Panc1 (cell line): ENCODE measurements around the gene IFNLR1.

Experiments used
- POLR2AphosphoS5 ChIP-seq: IDR thresholded peaks from 2 replicates; pipeline ENCODE4 v1.6.1; 2012; ENCODE audit warnings: mild to moderate bottlenecking, low read depth, low read length, moderate library complexity
- SIN3A ChIP-seq: IDR thresholded peaks from 2 replicates; pipeline ENCODE4 v1.6.1; 2012; ENCODE audit warnings: low read depth, mild to moderate bottlenecking, low read length, moderate library complexity, borderline replicate concordance; ENCODE audit not compliant: insufficient read depth
- TCF7L2 ChIP-seq: IDR thresholded peaks from 2 replicates; pipeline ENCODE4 v1.6.1; 2011; ENCODE audit warnings: mild to moderate bottlenecking, low read depth, low read length, inconsistent platforms
- TF ChIP-seq, protein P1 (sequence below): fragments of 450-650 bp; IDR thresholded peaks from 2 replicates; pipeline ENCODE4 v1.5.1; 2017; ENCODE audit warnings: mild to moderate bottlenecking
- TF ChIP-seq, protein P2 (sequence below), 2 experiments: IDR thresholded peaks; 2 replicates each; pipeline ENCODE4 v1.6.1; 2011 to 2012; ENCODE audit warnings: low read depth in 2 of 2, control low read depth in 1 of 2, low read length in 1 of 2, mild to moderate bottlenecking in 1 of 2, moderate library complexity in 1 of 2; ENCODE audit not compliant: insufficient read depth in 1 of 2

DNA sequence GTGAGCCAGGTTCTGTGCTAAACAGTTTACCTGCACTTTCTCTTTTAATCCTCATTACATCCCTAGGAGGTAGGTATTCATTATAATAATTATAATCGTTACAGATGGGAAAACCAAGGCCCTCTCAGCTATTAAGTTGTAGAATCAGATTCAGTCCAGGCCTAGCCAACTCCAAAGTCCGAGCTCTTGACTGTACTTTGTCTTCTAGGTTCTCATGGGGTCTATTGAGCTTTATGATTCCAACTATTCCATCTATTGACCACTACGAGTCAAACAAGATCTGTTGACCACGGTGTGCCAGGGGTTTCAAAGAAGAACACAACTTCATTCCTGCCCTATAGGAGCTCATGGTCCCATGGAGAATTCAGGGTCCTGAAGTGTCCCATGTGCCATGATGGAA, 2.0 kb downstream of the IFNLR1 start:
- no peak for TF ChIP-seq POLR2AphosphoS5
- TF ChIP-seq, protein P1, sequence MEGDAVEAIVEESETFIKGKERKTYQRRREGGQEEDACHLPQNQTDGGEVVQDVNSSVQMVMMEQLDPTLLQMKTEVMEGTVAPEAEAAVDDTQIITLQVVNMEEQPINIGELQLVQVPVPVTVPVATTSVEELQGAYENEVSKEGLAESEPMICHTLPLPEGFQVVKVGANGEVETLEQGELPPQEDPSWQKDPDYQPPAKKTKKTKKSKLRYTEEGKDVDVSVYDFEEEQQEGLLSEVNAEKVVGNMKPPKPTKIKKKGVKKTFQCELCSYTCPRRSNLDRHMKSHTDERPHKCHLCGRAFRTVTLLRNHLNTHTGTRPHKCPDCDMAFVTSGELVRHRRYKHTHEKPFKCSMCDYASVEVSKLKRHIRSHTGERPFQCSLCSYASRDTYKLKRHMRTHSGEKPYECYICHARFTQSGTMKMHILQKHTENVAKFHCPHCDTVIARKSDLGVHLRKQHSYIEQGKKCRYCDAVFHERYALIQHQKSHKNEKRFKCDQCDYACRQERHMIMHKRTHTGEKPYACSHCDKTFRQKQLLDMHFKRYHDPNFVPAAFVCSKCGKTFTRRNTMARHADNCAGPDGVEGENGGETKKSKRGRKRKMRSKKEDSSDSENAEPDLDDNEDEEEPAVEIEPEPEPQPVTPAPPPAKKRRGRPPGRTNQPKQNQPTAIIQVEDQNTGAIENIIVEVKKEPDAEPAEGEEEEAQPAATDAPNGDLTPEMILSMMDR, result no peak
- TF ChIP-seq, protein P2, sequence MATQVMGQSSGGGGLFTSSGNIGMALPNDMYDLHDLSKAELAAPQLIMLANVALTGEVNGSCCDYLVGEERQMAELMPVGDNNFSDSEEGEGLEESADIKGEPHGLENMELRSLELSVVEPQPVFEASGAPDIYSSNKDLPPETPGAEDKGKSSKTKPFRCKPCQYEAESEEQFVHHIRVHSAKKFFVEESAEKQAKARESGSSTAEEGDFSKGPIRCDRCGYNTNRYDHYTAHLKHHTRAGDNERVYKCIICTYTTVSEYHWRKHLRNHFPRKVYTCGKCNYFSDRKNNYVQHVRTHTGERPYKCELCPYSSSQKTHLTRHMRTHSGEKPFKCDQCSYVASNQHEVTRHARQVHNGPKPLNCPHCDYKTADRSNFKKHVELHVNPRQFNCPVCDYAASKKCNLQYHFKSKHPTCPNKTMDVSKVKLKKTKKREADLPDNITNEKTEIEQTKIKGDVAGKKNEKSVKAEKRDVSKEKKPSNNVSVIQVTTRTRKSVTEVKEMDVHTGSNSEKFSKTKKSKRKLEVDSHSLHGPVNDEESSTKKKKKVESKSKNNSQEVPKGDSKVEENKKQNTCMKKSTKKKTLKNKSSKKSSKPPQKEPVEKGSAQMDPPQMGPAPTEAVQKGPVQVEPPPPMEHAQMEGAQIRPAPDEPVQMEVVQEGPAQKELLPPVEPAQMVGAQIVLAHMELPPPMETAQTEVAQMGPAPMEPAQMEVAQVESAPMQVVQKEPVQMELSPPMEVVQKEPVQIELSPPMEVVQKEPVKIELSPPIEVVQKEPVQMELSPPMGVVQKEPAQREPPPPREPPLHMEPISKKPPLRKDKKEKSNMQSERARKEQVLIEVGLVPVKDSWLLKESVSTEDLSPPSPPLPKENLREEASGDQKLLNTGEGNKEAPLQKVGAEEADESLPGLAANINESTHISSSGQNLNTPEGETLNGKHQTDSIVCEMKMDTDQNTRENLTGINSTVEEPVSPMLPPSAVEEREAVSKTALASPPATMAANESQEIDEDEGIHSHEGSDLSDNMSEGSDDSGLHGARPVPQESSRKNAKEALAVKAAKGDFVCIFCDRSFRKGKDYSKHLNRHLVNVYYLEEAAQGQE (IDR thresholded peaks at IDR 0.05; ENCODE audit: insufficient read depth in 1 of 2, low read depth in 2 of 2, low read length in 1 of 2), result no peak
- no peak for TF ChIP-seq SIN3A
- no peak for TF ChIP-seq TCF7L2
